ENCODE results near the gene PKP3.
"Not testable (repeated sequence)": the region's sequence is repeated elsewhere in the genome, so short reads cannot be mapped to it uniquely, and the experiment has no call there.

Gene PKP3

GRCh38 chr11:420911-421321, 26.9 kb downstream of the PKP3 start:
- in situ Hi-C loops (cut with MboI; ENCODE audit: low sequenced_read_pairs): no loop called here

GRCh38 chr11:422249-422656, 28.2 kb downstream of the PKP3 start:
- in situ Hi-C loops (cut with MboI; ENCODE audit: low sequenced_read_pairs): no loop called here

- in situ Hi-C loops (cut with MboI; ENCODE audit: low sequenced_read_pairs): no loop called here
These were observed 30.2 kb downstream of the PKP3 start for GRCh38 chr11:424232-424631.

GRCh38 chr11:424766-425165, 30.8 kb downstream of the PKP3 start:
- in situ Hi-C loops (cut with MboI; ENCODE audit: low sequenced_read_pairs): not testable (repeated sequence)

- in situ Hi-C loops (cut with MboI; ENCODE audit: low sequenced_read_pairs): no loop called here
These were observed 31.3 kb downstream of the PKP3 start for GRCh38 chr11:425301-425700.

GRCh38 chr11:426851-427250, 32.8 kb downstream of the PKP3 start:
- in situ Hi-C loops (cut with MboI; ENCODE audit: low sequenced_read_pairs): no loop called here

GRCh38 chr11:428295-428694, 34.3 kb downstream of the PKP3 start:
- in situ Hi-C loops (cut with MboI; ENCODE audit: low sequenced_read_pairs): no loop called here

GRCh38 chr11:429391-429790, 35.4 kb downstream of the PKP3 start:
- in situ Hi-C loops (cut with MboI; ENCODE audit: low sequenced_read_pairs): no loop called here

- in situ Hi-C loops (cut with MboI; ENCODE audit: low sequenced_read_pairs): no loop called here
These were observed 36.0 kb downstream of the PKP3 start for GRCh38 chr11:429931-430456.

GRCh38 chr11:431921-432320, 37.9 kb downstream of the PKP3 start:
- in situ Hi-C loops (cut with MboI; ENCODE audit: low sequenced_read_pairs): no loop called here

GRCh38 chr11:432501-433100, 38.6 kb downstream of the PKP3 start:
- in situ Hi-C loops (cut with MboI; ENCODE audit: low sequenced_read_pairs): no loop called here

GRCh38 chr11:433111-433510, 39.1 kb downstream of the PKP3 start:
- in situ Hi-C loops (cut with MboI; ENCODE audit: low sequenced_read_pairs): no loop called here

GRCh38 chr11:433641-434040, 39.6 kb downstream of the PKP3 start:
- in situ Hi-C loops (cut with MboI; ENCODE audit: low sequenced_read_pairs): no loop called here

GRCh38 chr11:434496-434895, 40.5 kb downstream of the PKP3 start:
- in situ Hi-C loops (cut with MboI; ENCODE audit: low sequenced_read_pairs): no loop called here

- in situ Hi-C loops (cut with MboI; ENCODE audit: low sequenced_read_pairs): not testable (repeated sequence)
These were observed 41.2 kb downstream of the PKP3 start for GRCh38 chr11:434999-435740.

- in situ Hi-C loops (cut with MboI; ENCODE audit: low sequenced_read_pairs): no loop called here
These were observed 43.3 kb downstream of the PKP3 start for GRCh38 chr11:437228-437870.

GRCh38 chr11:438101-438844, 44.3 kb downstream of the PKP3 start:
- in situ Hi-C loops (cut with MboI; ENCODE audit: low sequenced_read_pairs): no loop called here

GRCh38 chr11:439315-440064, 45.5 kb downstream of the PKP3 start:
- in situ Hi-C loops (cut with MboI; ENCODE audit: low sequenced_read_pairs): no loop called here

GRCh38 chr11:440065-441042, 46.3 kb downstream of the PKP3 start:
- in situ Hi-C loops (cut with MboI; ENCODE audit: low sequenced_read_pairs): no loop called here
